GM20000 (cell line): ENCODE data around the gene HEXIM1.

Source experiments
- DNase-seq: peaks from one replicate; pipeline ENCODE4 v3.0.0; 2012; ENCODE audit warnings: low spot score
- TF ChIP-seq, protein P1 (sequence below): IDR thresholded peaks from 2 replicates; pipeline ENCODE4 v1.5.1; 2012; ENCODE audit warnings: mild to moderate bottlenecking, control low read depth; ENCODE audit errors: extremely low read depth, missing control alignments

Gene HEXIM1

GRCh38 chr17:45146166-45146565 lies 2.1 kb upstream of the HEXIM1 start:
- TF ChIP-seq, protein P1, sequence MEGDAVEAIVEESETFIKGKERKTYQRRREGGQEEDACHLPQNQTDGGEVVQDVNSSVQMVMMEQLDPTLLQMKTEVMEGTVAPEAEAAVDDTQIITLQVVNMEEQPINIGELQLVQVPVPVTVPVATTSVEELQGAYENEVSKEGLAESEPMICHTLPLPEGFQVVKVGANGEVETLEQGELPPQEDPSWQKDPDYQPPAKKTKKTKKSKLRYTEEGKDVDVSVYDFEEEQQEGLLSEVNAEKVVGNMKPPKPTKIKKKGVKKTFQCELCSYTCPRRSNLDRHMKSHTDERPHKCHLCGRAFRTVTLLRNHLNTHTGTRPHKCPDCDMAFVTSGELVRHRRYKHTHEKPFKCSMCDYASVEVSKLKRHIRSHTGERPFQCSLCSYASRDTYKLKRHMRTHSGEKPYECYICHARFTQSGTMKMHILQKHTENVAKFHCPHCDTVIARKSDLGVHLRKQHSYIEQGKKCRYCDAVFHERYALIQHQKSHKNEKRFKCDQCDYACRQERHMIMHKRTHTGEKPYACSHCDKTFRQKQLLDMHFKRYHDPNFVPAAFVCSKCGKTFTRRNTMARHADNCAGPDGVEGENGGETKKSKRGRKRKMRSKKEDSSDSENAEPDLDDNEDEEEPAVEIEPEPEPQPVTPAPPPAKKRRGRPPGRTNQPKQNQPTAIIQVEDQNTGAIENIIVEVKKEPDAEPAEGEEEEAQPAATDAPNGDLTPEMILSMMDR = no peak
- no peak for DNase-seq

GRCh38 chr17:45146592-45146889 lies 1.7 kb upstream of the HEXIM1 start:
- no peak for DNase-seq
- TF ChIP-seq, protein P1 = no peak

DNA sequence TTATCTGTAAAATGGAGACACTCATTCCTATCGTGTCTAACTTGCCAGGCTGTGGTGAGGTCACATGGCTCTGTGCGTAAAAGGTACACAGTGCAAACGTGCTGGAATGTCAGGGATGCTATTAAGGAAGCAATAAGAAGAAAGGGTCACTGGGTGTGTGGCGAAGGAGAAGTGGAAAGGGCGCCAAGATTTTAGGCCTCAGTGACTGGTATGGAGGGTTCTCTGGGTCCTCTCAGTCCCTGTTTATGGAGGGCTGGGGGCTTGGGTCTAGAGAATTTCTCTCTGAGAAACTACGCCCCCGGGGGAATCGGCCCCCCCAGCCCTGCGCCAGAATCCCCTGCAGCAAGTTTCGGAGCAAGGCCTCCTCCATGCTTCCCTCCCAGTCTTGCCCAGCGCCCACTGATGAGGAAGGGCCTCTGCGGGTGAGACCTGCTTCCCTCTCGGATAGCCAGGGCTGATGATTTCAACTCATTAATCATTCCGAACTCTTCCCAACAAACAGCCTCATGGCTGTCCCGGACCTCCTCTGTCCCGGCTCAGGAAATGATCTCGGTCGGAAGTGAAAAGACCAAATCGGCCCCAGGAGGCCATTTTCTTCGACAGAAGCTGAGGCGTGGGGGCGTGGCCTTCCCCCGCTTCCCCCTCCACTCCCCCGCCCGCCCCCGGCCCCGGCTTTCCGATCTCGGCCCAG lies 1.2 kb upstream of the HEXIM1 start:
- DNase-seq = peak; percentile 77

GRCh38 chr17:45147581-45148182 lies 593 bp upstream of the HEXIM1 start:
- DNase-seq = peak; percentile 79
- TF ChIP-seq, protein P1 = no peak

More for the DNA sequence above, 1.2 kb upstream of the HEXIM1 start:
- TF ChIP-seq, protein P1 = no peak

GRCh38 chr17:45149037-45149668 lies 878 bp downstream of the HEXIM1 start:
- DNase-seq = peak; percentile 79
- TF ChIP-seq, protein P1 = peak; percentile 94

DNA sequence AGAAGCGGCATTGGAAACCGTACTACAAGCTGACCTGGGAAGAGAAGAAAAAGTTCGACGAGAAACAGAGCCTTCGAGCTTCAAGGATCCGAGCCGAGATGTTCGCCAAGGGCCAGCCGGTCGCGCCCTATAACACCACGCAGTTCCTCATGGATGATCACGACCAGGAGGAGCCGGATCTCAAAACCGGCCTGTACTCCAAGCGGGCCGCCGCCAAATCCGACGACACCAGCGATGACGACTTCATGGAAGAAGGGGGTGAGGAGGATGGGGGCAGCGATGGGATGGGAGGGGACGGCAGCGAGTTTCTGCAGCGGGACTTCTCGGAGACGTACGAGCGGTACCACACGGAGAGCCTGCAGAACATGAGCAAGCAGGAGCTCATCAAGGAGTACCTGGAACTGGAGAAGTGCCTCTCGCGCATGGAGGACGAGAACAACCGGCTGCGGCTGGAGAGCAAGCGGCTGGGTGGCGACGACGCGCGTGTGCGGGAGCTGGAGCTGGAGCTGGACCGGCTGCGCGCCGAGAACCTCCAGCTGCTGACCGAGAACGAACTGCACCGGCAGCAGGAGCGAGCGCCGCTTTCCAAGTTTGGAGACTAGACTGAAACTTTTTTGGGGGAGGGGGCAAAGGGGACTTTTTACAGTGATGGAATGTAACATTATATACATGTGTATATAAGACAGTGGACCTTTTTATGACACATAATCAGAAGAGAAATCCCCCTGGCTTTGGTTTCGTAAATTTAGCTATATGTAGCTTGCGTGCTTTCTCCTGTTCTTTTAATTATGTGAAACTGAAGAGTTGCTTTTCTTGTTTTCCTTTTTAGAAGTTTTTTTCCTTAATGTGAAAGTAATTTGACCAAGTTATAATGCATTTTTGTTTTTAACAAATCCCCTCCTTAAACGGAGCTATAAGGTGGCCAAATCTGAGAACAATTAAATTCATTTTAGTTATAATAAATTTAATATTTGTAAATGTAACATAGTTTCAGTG lies 1.7 kb downstream of the HEXIM1 start:
- no peak for DNase-seq

More for the DNA sequence above, 1.7 kb downstream of the HEXIM1 start:
- TF ChIP-seq, protein P1 = no peak
